ENCODE results near the gene OR10H4. TPM values are rescaled to one million over a fixed set of nuclear protein-coding genes. Genes with fewer than 3 reads are reported as not detected.
"Not testable (repeated sequence)": the region's sequence is repeated elsewhere in the genome, so short reads cannot be mapped to it uniquely, and the experiment has no call there.

OR10H4 gene
- total RNA-seq, 2 donors from 2014 or later: not detected

DNA sequence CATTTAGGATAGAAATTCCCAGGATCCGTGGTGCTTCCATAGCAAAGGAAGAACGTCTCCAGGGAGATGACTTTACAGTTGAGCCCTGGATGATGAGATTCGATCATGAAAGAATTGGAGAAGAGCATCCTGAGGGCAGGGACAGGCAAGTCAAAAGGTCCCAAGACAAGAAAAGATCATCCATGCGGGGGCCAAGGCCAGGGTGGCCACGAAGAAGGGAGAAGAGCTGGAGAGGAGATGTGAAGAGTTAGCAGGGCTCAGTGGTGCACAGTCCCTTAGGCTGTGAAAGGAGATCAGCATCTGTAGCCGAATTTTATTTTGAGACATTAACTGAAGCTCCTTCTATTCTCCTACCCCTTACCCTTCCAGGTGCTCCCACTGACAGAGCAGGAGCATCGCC is 28.9 kb downstream of the OR10H4 start:
- no peak overlapping the region for H3K4me3 ChIP-seq
- TF ChIP-seq, protein P1, sequence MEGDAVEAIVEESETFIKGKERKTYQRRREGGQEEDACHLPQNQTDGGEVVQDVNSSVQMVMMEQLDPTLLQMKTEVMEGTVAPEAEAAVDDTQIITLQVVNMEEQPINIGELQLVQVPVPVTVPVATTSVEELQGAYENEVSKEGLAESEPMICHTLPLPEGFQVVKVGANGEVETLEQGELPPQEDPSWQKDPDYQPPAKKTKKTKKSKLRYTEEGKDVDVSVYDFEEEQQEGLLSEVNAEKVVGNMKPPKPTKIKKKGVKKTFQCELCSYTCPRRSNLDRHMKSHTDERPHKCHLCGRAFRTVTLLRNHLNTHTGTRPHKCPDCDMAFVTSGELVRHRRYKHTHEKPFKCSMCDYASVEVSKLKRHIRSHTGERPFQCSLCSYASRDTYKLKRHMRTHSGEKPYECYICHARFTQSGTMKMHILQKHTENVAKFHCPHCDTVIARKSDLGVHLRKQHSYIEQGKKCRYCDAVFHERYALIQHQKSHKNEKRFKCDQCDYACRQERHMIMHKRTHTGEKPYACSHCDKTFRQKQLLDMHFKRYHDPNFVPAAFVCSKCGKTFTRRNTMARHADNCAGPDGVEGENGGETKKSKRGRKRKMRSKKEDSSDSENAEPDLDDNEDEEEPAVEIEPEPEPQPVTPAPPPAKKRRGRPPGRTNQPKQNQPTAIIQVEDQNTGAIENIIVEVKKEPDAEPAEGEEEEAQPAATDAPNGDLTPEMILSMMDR (IDR thresholded peaks at IDR 0.05): no peak
- no peaks in the 10 kb centered on the region for H3K36me3 ChIP-seq
- H3K9me3 ChIP-seq: peaks cover 0 to 17% of the 10 kb centered on the region in 2 donors
- no peak overlapping the region for H3K27ac ChIP-seq
- H3K27me3 ChIP-seq: no peaks in the 10 kb centered on the region
- no peaks in the 10 kb centered on the region for H3K4me1 ChIP-seq
- DNase-seq (ENCODE audit: low spot score): no peak

DNA sequence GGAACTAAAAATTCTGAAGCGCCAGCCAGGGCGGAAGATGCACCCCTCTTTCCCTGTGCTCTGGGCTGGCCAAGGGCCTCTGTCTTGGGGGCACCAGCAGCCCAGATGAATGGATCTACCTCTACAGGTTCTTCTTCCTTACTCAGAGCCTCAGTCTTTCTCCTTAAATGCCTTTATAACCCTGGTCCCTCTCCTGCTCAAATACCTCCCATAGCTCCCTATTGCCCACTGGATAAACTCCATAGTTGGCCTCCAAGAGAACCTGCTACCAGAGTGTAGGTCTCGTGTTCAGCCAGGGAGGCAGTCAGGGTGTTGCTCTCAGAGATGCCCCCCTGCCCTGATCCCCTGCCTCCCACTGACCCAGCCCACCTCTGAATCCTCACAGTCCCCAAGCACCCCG is 30.5 kb downstream of the OR10H4 start:
- Histone ChIP-seq H3K27ac (no peak overlapping the region), H3K36me3 (no peaks in the 10 kb centered on the region), H3K4me1 (no peaks in the 10 kb centered on the region), H3K9me3 (peaks cover 0 to 21% of the 10 kb centered on the region in 2 donors), H3K27me3 (no peaks in the 10 kb centered on the region), H3K4me3 (no peak overlapping the region)
- DNase-seq (ENCODE audit: low spot score): no peak
- TF ChIP-seq, protein P1 (IDR thresholded peaks at IDR 0.05): no peak

GRCh38 chr19:15985831-15986230 is 37.0 kb downstream of the OR10H4 start:
- H3K27ac ChIP-seq; H3K36me3 ChIP-seq; DNase-seq (ENCODE audit: low spot score); H3K4me1 ChIP-seq; H3K27me3 ChIP-seq; H3K4me3 ChIP-seq: not testable (repeated sequence)
- peaks cover 0 to 21% of the 10 kb centered on the region in 2 donors for H3K9me3 ChIP-seq

- no peaks in the 10 kb centered on the region for H3K4me1 ChIP-seq
- H3K36me3 ChIP-seq: no peaks in the 10 kb centered on the region
- DNase-seq (ENCODE audit: low spot score): no peak
- H3K27me3 ChIP-seq: no peaks in the 10 kb centered on the region
- TF ChIP-seq, protein P1 (IDR thresholded peaks at IDR 0.05): no peak
- peaks cover 0 to 14% of the 10 kb centered on the region in 2 donors for H3K9me3 ChIP-seq
- no peak overlapping the region for H3K4me3 ChIP-seq
- no peak overlapping the region for H3K27ac ChIP-seq
These were observed 37.9 kb downstream of the OR10H4 start for GRCh38 chr19:15986701-15987100.

- Histone ChIP-seq H3K27me3 (no peaks in the 10 kb centered on the region), H3K4me3 (no peak overlapping the region), H3K36me3 (no peaks in the 10 kb centered on the region), H3K9me3 (no peaks in the 10 kb centered on the region), H3K27ac (no peak overlapping the region), H3K4me1 (no peaks in the 10 kb centered on the region)
- TF ChIP-seq, protein P1 (IDR thresholded peaks at IDR 0.05): no peak
- DNase-seq (ENCODE audit: low spot score): no peak
These were observed 41.1 kb downstream of the OR10H4 start for GRCh38 chr19:15989889-15990288.

- Histone ChIP-seq H3K36me3 (no peaks in the 10 kb centered on the region), H3K9me3 (no peaks in the 10 kb centered on the region), H3K27me3 (no peaks in the 10 kb centered on the region), H3K4me1 (no peaks in the 10 kb centered on the region), H3K4me3 (no peak overlapping the region), H3K27ac (no peak overlapping the region)
- TF ChIP-seq, protein P1 (IDR thresholded peaks at IDR 0.05): no peak
- no peak for DNase-seq (ENCODE audit: low spot score)
These were observed 42.8 kb downstream of the OR10H4 start for GRCh38 chr19:15991602-15992001.
